ENCODE measurements around the gene PRDM16. TPM values are rescaled to one million over a fixed set of nuclear protein-coding genes. Genes with fewer than 3 reads are reported as not detected.

Gene PRDM16
- total RNA-seq, 1 donor from 2014 or later, result 0.43 TPM

- Histone ChIP-seq H2AFZ (ENCODE audit: low read depth, low read length) (no peak overlapping the region), H3K79me2 (ENCODE audit: insufficient read depth, low read length) (peaks cover 6% of the 10 kb centered on the region), H4K20me1 (ENCODE audit: insufficient read depth, low read length) (peaks cover 31% of the 10 kb centered on the region), H3K36me3 (ENCODE audit: insufficient read depth, low read length) (no peaks in the 10 kb centered on the region), H3K4me3 (ENCODE audit: insufficient read depth, low read depth, low read length) (no peak overlapping the region), H3K4me1 (ENCODE audit: insufficient read depth, low read length) (peaks cover 14% of the 10 kb centered on the region), H3K27me3 (ENCODE audit: insufficient read depth, low read length) (peaks cover 5% of the 10 kb centered on the region), H3K27ac (ENCODE audit: low read depth, low read length) (no peak overlapping the region), H3K4me2 (ENCODE audit: low read length) (no peak overlapping the region), H3K9ac (ENCODE audit: low read length) (no peak overlapping the region), H3K9me3 (ENCODE audit: insufficient read depth, low read depth, low read length) (no peaks in the 10 kb centered on the region)
- Mint-ChIP-seq H3K27me3 (ENCODE audit: low read depth, unreplicated experiment) (peaks cover 43% of the 10 kb centered on the region), H3K27ac (ENCODE audit: unreplicated experiment) (no peak overlapping the region), H3K4me1 (ENCODE audit: low read depth, unreplicated experiment) (peaks cover 3% of the 10 kb centered on the region), H3K4me3 (ENCODE audit: unreplicated experiment) (no peak overlapping the region), H3K36me3 (ENCODE audit: low read depth, unreplicated experiment) (peaks cover 3% of the 10 kb centered on the region), H3K9me3 (ENCODE audit: unreplicated experiment) (no peaks in the 10 kb centered on the region)
- TF ChIP-seq CTCF (IDR thresholded peaks at IDR 0.05; ENCODE audit: insufficient read depth, low read depth, low read length) (no peak), EZH2 (IDR thresholded peaks at IDR 0.05; ENCODE audit: insufficient read depth, low read length) (no peak)
- no peak for DNase-seq (ENCODE audit: low read depth)
- no peak for FAIRE-seq
These were observed 66.2 kb downstream of the PRDM16 start for GRCh38 chr1:3135073-3135702.

- H3K4me1 Mint-ChIP-seq (ENCODE audit: low read depth, unreplicated experiment), result peaks cover 3% of the 10 kb centered on the region
- no peak overlapping the region for H3K4me3 Mint-ChIP-seq (ENCODE audit: unreplicated experiment)
These were observed 66.9 kb downstream of the PRDM16 start for GRCh38 chr1:3135744-3136455.

More at GRCh38 chr1:3135744-3136455, 66.9 kb downstream of the PRDM16 start:
- Histone ChIP-seq H3K27me3 (ENCODE audit: insufficient read depth, low read length) (peaks cover 6% of the 10 kb centered on the region), H3K9me3 (ENCODE audit: insufficient read depth, low read depth, low read length) (no peaks in the 10 kb centered on the region), H3K79me2 (ENCODE audit: insufficient read depth, low read length) (peaks cover 6% of the 10 kb centered on the region), H3K9ac (ENCODE audit: low read length) (no peak overlapping the region), H3K4me3 (ENCODE audit: insufficient read depth, low read depth, low read length) (no peak overlapping the region), H4K20me1 (ENCODE audit: insufficient read depth, low read length) (peaks cover 38% of the 10 kb centered on the region), H3K27ac (ENCODE audit: low read depth, low read length) (no peak overlapping the region), H3K36me3 (ENCODE audit: insufficient read depth, low read length) (no peaks in the 10 kb centered on the region), H2AFZ (ENCODE audit: low read depth, low read length) (no peak overlapping the region), H3K4me2 (ENCODE audit: low read length) (no peak overlapping the region), H3K4me1 (ENCODE audit: insufficient read depth, low read length) (peaks cover 14% of the 10 kb centered on the region)
- no peaks in the 10 kb centered on the region for H3K9me3 Mint-ChIP-seq (ENCODE audit: unreplicated experiment)
- DNase-seq (ENCODE audit: low read depth) (no peak), FAIRE-seq (no peak)
- peaks cover 3% of the 10 kb centered on the region for H3K36me3 Mint-ChIP-seq (ENCODE audit: low read depth, unreplicated experiment)
- H3K27ac Mint-ChIP-seq (ENCODE audit: unreplicated experiment), result no peak overlapping the region
- H3K27me3 Mint-ChIP-seq (ENCODE audit: low read depth, unreplicated experiment), result peaks cover 40% of the 10 kb centered on the region
- no peak for TF ChIP-seq CTCF (IDR thresholded peaks at IDR 0.05; ENCODE audit: insufficient read depth, low read depth, low read length)

Measured in astrocyte (in vitro differentiated cells and primary cell).